H1 (cell line): ENCODE data around the gene ANP32B. TPM values are rescaled to one million over a fixed set of nuclear protein-coding genes. Genes with fewer than 3 reads are reported as not detected.

Experiments used
- CTCF ChIA-PET: fragments of 300-600 bp; sonication (Branson Sonifier 250); formaldehyde crosslinking; loops from one replicate; lab custom pipeline; 2021; ENCODE audit not compliant: partially characterized antibody; lab: Charles Lee
- POLR2A ChIA-PET: fragments of 300-600 bp; sonication (Branson Sonifier 250); formaldehyde crosslinking; loops from one replicate; lab custom pipeline; 2021; ENCODE audit warnings: inconsistent platforms; ENCODE audit not compliant: partially characterized antibody; lab: Charles Lee
- DNase-seq, 2 experiments: peaks; one replicate each; pipeline versions ENCODE4 v3.0.0 to v3.0.0-alpha.2; 2010 to 2022; ENCODE audit warnings: low spot score in 2 of 2, low read depth in 1 of 2, mixed read lengths in 1 of 2
- FAIRE-seq: peaks from 2 replicates; lab custom pipeline; 2011; peaks lifted over from hg19 to GRCh38; lab: Jason Lieb, UNC
- H2AFZ ChIP-seq: 2 replicates; pipeline ENCODE4 v1.8.1; 2012; ENCODE audit warnings: low read length, inconsistent platforms
- H2AK5ac ChIP-seq: 2 replicates; pipeline ENCODE4 v1.6.1; 2013; ENCODE audit warnings: low read depth, low read length
- H2BK120ac ChIP-seq: replicated peaks from 2 replicates; pipeline ENCODE3; 2013; ENCODE audit warnings: low read depth, low read length, inconsistent platforms
- H2BK12ac ChIP-seq: 2 replicates; pipeline ENCODE4 v1.6.1; 2013; ENCODE audit warnings: low read depth, low read length
- H2BK15ac ChIP-seq: 2 replicates; pipeline ENCODE4 v1.6.1; 2013; ENCODE audit warnings: low read length
- H2BK20ac ChIP-seq: 2 replicates; pipeline ENCODE4 v1.6.1; 2013; ENCODE audit warnings: low read length
- H2BK5ac ChIP-seq: 2 replicates; pipeline ENCODE4 v1.6.1; 2013; ENCODE audit warnings: low read depth, low read length
- H3K14ac ChIP-seq: 2 replicates; pipeline ENCODE4 v1.6.1; 2013; ENCODE audit warnings: inconsistent platforms; ENCODE audit not compliant: insufficient read length
- H3K18ac ChIP-seq: 2 replicates; pipeline ENCODE4 v1.6.1; 2013; ENCODE audit warnings: low read length; ENCODE audit errors: extremely low read depth
- H3K23ac ChIP-seq: 2 replicates; pipeline ENCODE4 v1.6.1; 2013; ENCODE audit warnings: inconsistent platforms; ENCODE audit not compliant: insufficient read length
- H3K23me2 ChIP-seq: 2 replicates; pipeline ENCODE4 v1.6.1; 2013; ENCODE audit warnings: low read depth, low read length
- H3K27ac ChIP-seq: 2 replicates; pipeline ENCODE4 v1.6.1; 2011; ENCODE audit warnings: low read depth, low read length, inconsistent platforms
- H3K27me3 ChIP-seq, 4 experiments: replicated peaks in 1 of 4; 1 replicate in 1 of 4; 2 replicates in 3 of 4; pipeline versions ENCODE4 v1.6.1 to v1.8.1; 2011 to 2013; ENCODE audit warnings: low read length in 3 of 4, mild to moderate bottlenecking in 3 of 4, inconsistent platforms in 2 of 4, mixed read lengths in 2 of 4, moderate library complexity in 1 of 4; ENCODE audit not compliant: control insufficient read depth in 3 of 4, insufficient read depth in 3 of 4; ENCODE audit errors: extremely low read depth in 1 of 4
- H3K36me3 ChIP-seq, 4 experiments: 2 replicates each; pipeline versions ENCODE4 v1.6.1 to v1.8.1; 2011 to 2013; ENCODE audit warnings: mild to moderate bottlenecking in 4 of 4, low read length in 3 of 4, moderate library complexity in 2 of 4, control low read depth in 1 of 4, inconsistent platforms in 1 of 4; ENCODE audit not compliant: insufficient read depth in 4 of 4, control insufficient read depth in 2 of 4
- H3K4ac ChIP-seq: replicated peaks from 2 replicates; pipeline ENCODE3; 2013; ENCODE audit warnings: low read length, low read depth, mixed read lengths, inconsistent platforms; ENCODE audit not compliant: insufficient read length
- H3K4me1 ChIP-seq, 4 experiments: replicated peaks in 1 of 4; 1 replicate in 1 of 4; 2 replicates in 3 of 4; pipeline versions ENCODE4 v1.6.1 to v1.8.1; 2011 to 2013; ENCODE audit warnings: low read length in 3 of 4, inconsistent platforms in 2 of 4, mixed read lengths in 1 of 4; ENCODE audit not compliant: insufficient read depth in 4 of 4, control insufficient read depth in 3 of 4
- H3K4me2 ChIP-seq, 2 experiments: 2 replicates each; pipeline versions ENCODE4 v1.6.1 to v1.8.1; 2011 to 2013; ENCODE audit warnings: low read depth in 2 of 2, low read length in 2 of 2, control low read depth in 1 of 2, inconsistent platforms in 1 of 2, mild to moderate bottlenecking in 1 of 2; ENCODE audit not compliant: insufficient read depth in 1 of 2
- H3K4me3 ChIP-seq, 4 experiments: fragments of 200-600, 300-600 bp in 1 of 4; sonication (generic), shearing (Covaris generic), sonication (Bioruptor Twin) in 1 of 4; 2 replicates each; pipeline versions ENCODE4 v1.5.1 to v1.8.1; 2011 to 2016; ENCODE audit warnings: low read length in 4 of 4, low read depth in 3 of 4, control low read depth in 2 of 4, inconsistent platforms in 2 of 4, mild to moderate bottlenecking in 2 of 4, mixed read lengths in 1 of 4, moderate library complexity in 1 of 4; ENCODE audit not compliant: insufficient read depth in 2 of 4; ENCODE audit errors: extremely low read depth in 1 of 4
- H3K56ac ChIP-seq: replicated peaks from 2 replicates; pipeline ENCODE3; 2013; ENCODE audit warnings: low read depth, mild to moderate bottlenecking, mixed read lengths, low read length, inconsistent platforms; ENCODE audit not compliant: insufficient read length
- H3K79me1 ChIP-seq: 2 replicates; pipeline ENCODE4 v1.6.1; 2013; ENCODE audit warnings: low read depth, low read length, control low read depth
- H3K79me2 ChIP-seq, 2 experiments: 2 replicates each; pipeline versions ENCODE4 v1.6.1 to v1.8.1; 2012 to 2013; ENCODE audit warnings: low read length in 2 of 2, mild to moderate bottlenecking in 2 of 2, inconsistent platforms in 1 of 2; ENCODE audit not compliant: insufficient read depth in 2 of 2, control insufficient read depth in 1 of 2
- H3K9ac ChIP-seq, 4 experiments: replicated peaks in 1 of 4; 1 replicate in 1 of 4; 2 replicates in 3 of 4; pipeline versions ENCODE4 v1.6.1 to v1.8.1; 2011 to 2013; ENCODE audit warnings: low read depth in 3 of 4, low read length in 3 of 4, control low read depth in 2 of 4, mild to moderate bottlenecking in 2 of 4, moderate library complexity in 2 of 4, inconsistent platforms in 1 of 4; ENCODE audit errors: extremely low read depth in 1 of 4
- H3K9me3 ChIP-seq, 2 experiments: 2 replicates each; pipeline versions ENCODE4 v1.6.1 to v1.8.1; 2012 to 2013; ENCODE audit warnings: mild to moderate bottlenecking in 2 of 2, moderate library complexity in 2 of 2, control low read depth in 1 of 2, inconsistent platforms in 1 of 2, low read depth in 1 of 2, low read length in 1 of 2, mixed read lengths in 1 of 2; ENCODE audit not compliant: insufficient read depth in 2 of 2
- H4K20me1 ChIP-seq, 2 experiments: replicated peaks in 1 of 2; 2 replicates each; pipeline versions ENCODE3 to v1.8.1; 2011 to 2013; ENCODE audit warnings: inconsistent platforms in 2 of 2, low read length in 2 of 2, mild to moderate bottlenecking in 1 of 2; ENCODE audit not compliant: insufficient read depth in 2 of 2, control insufficient read depth in 1 of 2
- H4K5ac ChIP-seq: 2 replicates; pipeline ENCODE4 v1.6.1; 2013; ENCODE audit warnings: low read length, low read depth, mixed read lengths, inconsistent platforms; ENCODE audit not compliant: insufficient read length
- H4K8ac ChIP-seq: 2 replicates; pipeline ENCODE4 v1.8.0; 2013; ENCODE audit warnings: mild to moderate bottlenecking, moderate library complexity, low read length, inconsistent platforms; ENCODE audit not compliant: insufficient read depth; ENCODE audit errors: extremely low read depth
- H4K91ac ChIP-seq: replicated peaks from 2 replicates; pipeline ENCODE3; 2013; ENCODE audit warnings: low read length, mixed read lengths, inconsistent platforms; ENCODE audit not compliant: insufficient read length
- EGR1 ChIP-seq: IDR thresholded peaks from 2 replicates; pipeline ENCODE4 v1.6.1; 2011; ENCODE audit warnings: low read depth, low read length, borderline replicate concordance
- GABPA ChIP-seq: IDR thresholded peaks from 2 replicates; pipeline ENCODE4 v1.6.1; 2011; ENCODE audit warnings: mild to moderate bottlenecking, low read length, moderate library complexity, borderline replicate concordance; ENCODE audit not compliant: insufficient read depth
- RFX5 ChIP-seq: IDR thresholded peaks from 2 replicates; pipeline ENCODE4 v1.6.1; 2011; ENCODE audit warnings: low read depth, low read length, improper control_type of control experiment, borderline replicate concordance
- SP4 ChIP-seq: IDR thresholded peaks from 2 replicates; pipeline ENCODE4 v1.6.1; 2012; ENCODE audit warnings: low read length, inconsistent platforms
- TAF7 ChIP-seq: optimal IDR thresholded peaks from 2 replicates; pipeline ENCODE3; 2011; ENCODE audit warnings: low read depth, mild to moderate bottlenecking, inconsistent platforms, low read length, moderate library complexity, borderline replicate concordance
- polyA plus RNA-seq, 7 experiments: library from polyadenylated mRNA; depleted of rRNA in 3 of 7; stranded (reverse) in 5 of 7; unstranded in 2 of 7; fragments of >200 nt in 5 of 7; fragments of 200-250 nt in 2 of 7; gene quantifications; 1 replicate in 5 of 7; 2 replicates in 1 of 7; 4 replicates in 1 of 7; pipeline versions ENCODE4 v1.2.1 to v1.2.3, GENCODE V29; 2011 to 2013; ENCODE audit warnings: missing spikeins in 2 of 7, mixed read lengths in 2 of 7
- total RNA-seq: library from RNA; stranded (reverse); fragmentation: NEBNext Ultra II Directional; extraction: Animal tissue kit (Norgen Biotek cat#: 25700); gene quantifications from 2 replicates; pipeline ENCODE4 v1.2.1, GENCODE V29; 2021

The ANP32B gene
- total and polyA plus RNA-seq, 2 of the 8 experiments (the other 6 are each of a cell fraction or from before 2014, with no cell fraction given): 7.6 to 88.1 TPM

GRCh38 chr9:97956331-97956730 is 26.8 kb upstream of the ANP32B start:
- H3K79me2 ChIP-seq: no peaks in the 10 kb centered on the region
- peaks cover 0 to 1% of the 10 kb centered on the region in 2 experiments; a peak in 1 of 4 replicates for H3K9me3 ChIP-seq
- no peak for TF ChIP-seq RFX5
- no peak for TF ChIP-seq TAF7
- TF ChIP-seq SP4: no peak
- TF ChIP-seq EGR1: no peak
- no peak for TF ChIP-seq GABPA
- no peaks in the 10 kb centered on the region for H4K20me1 ChIP-seq
- H3K27ac ChIP-seq: no peak overlapping the region
- ChIA-PET POLR2A (interaction anchor here (0.6 kb wide), 1 partner anchor 50 kb away, joined by 3 read pairs; no protein-coding TSS in a partner anchor), CTCF (interaction anchor here (0.9 to 2.4 kb wide), 5 partner anchors 9 to 118 kb away, joined by 3 to 8 read pairs (median 3); no protein-coding TSS in a partner anchor)
- H2BK15ac ChIP-seq: no peak overlapping the region
- H3K18ac ChIP-seq: no peak overlapping the region
- no peaks in the 10 kb centered on the region for H3K36me3 ChIP-seq
- no peak overlapping the region for H3K4ac ChIP-seq
- H3K4me1 ChIP-seq: no peaks in the 10 kb centered on the region
- H2BK12ac ChIP-seq: no peak overlapping the region
- H3K27me3 ChIP-seq: no peaks in the 10 kb centered on the region; a peak in 1 of 7 replicates
- DNase-seq (no peak), FAIRE-seq (no peak)
- no peak overlapping the region for H3K14ac ChIP-seq
- no peak overlapping the region for H2BK5ac ChIP-seq
- H3K4me2 ChIP-seq: no peak overlapping the region
- no peak overlapping the region for H4K91ac ChIP-seq
- H3K9ac ChIP-seq: no peak overlapping the region
- H3K23ac ChIP-seq: no peak overlapping the region
- H4K5ac ChIP-seq: no peak overlapping the region
- H3K56ac ChIP-seq: no peak overlapping the region
- no peaks in the 10 kb centered on the region for H3K79me1 ChIP-seq
- H4K8ac ChIP-seq: no peak overlapping the region
- no peak overlapping the region for H2BK20ac ChIP-seq
- H2AFZ ChIP-seq: no peak overlapping the region
- H3K4me3 ChIP-seq: no peak overlapping the region
- no peak overlapping the region for H2AK5ac ChIP-seq
- no peaks in the 10 kb centered on the region for H3K23me2 ChIP-seq
- no peak overlapping the region for H2BK120ac ChIP-seq
